Mesenchymal stem cell (in vitro differentiated cells and primary cell): ENCODE data around the gene HTRA2.
A peak's percentile ranks its signal among the peaks of the same experiment; 100 is the strongest.

Experiments used
- DNase-seq: peaks from one replicate; pipeline ENCODE4 v3.0.0-alpha.2; 2013
- H2AFZ ChIP-seq: one replicate; pipeline ENCODE4 v1.6.1; 2013; ENCODE audit warnings: low read depth, mild to moderate bottlenecking, control low read depth, inconsistent platforms, low read length, moderate library complexity
- H2AK5ac ChIP-seq: 2 replicates; pipeline ENCODE4 v1.6.1; 2013; ENCODE audit warnings: low read length, moderate library complexity, mild to moderate bottlenecking, inconsistent platforms; ENCODE audit not compliant: severe bottlenecking
- H2BK120ac ChIP-seq: one replicate; pipeline ENCODE4 v1.6.1; 2013; ENCODE audit warnings: low read depth, mild to moderate bottlenecking, inconsistent platforms, low read length, moderate library complexity
- H2BK12ac ChIP-seq, 2 experiments: one replicate each; pipeline ENCODE4 v1.6.1; 2013; ENCODE audit warnings: inconsistent platforms in 2 of 2, low read length in 2 of 2, mild to moderate bottlenecking in 2 of 2, moderate library complexity in 2 of 2, control low read depth in 1 of 2
- H2BK15ac ChIP-seq: one replicate; pipeline ENCODE4 v1.6.1; 2013; ENCODE audit warnings: mild to moderate bottlenecking, low read depth, inconsistent platforms; ENCODE audit not compliant: poor library complexity, severe bottlenecking
- H2BK5ac ChIP-seq: 2 replicates; pipeline ENCODE4 v1.6.1; 2013; ENCODE audit warnings: low read depth, mild to moderate bottlenecking, low read length, control low read depth, inconsistent platforms; ENCODE audit not compliant: poor library complexity, severe bottlenecking
- H3K14ac ChIP-seq, 2 experiments: one replicate each; pipeline ENCODE4 v1.6.1; 2013; ENCODE audit warnings: inconsistent platforms in 2 of 2, low read length in 2 of 2, control low read depth in 1 of 2, mild to moderate bottlenecking in 1 of 2, moderate library complexity in 1 of 2
- H3K18ac ChIP-seq, 2 experiments: one replicate each; pipeline ENCODE4 v1.6.1; 2013; ENCODE audit warnings: inconsistent platforms in 2 of 2, low read length in 2 of 2, control low read depth in 1 of 2, low read depth in 1 of 2, mild to moderate bottlenecking in 1 of 2
- H3K23ac ChIP-seq, 2 experiments: one replicate each; pipeline ENCODE4 v1.6.1; 2013; ENCODE audit warnings: inconsistent platforms in 2 of 2, low read length in 2 of 2, mild to moderate bottlenecking in 2 of 2, moderate library complexity in 2 of 2, control low read depth in 1 of 2
- H3K27ac ChIP-seq: 2 replicates; pipeline ENCODE4 v1.5.1; 2013; ENCODE audit warnings: mild to moderate bottlenecking, moderate library complexity, low read length, control low read depth, inconsistent platforms; ENCODE audit not compliant: poor library complexity, severe bottlenecking
- H3K27me3 ChIP-seq, 2 experiments: 2 replicates each; pipeline versions ENCODE4 v1.6.1 to v1.7.0; 2013; ENCODE audit warnings: low read length in 2 of 2, mild to moderate bottlenecking in 2 of 2, moderate library complexity in 2 of 2, control low read depth in 1 of 2, inconsistent platforms in 1 of 2; ENCODE audit not compliant: control insufficient read depth in 1 of 2, insufficient read depth in 1 of 2
- H3K36me3 ChIP-seq, 2 experiments: 2 replicates each; pipeline versions ENCODE4 v1.6.1 to v1.7.0; 2013; ENCODE audit warnings: low read length in 2 of 2, control low read depth in 1 of 2, inconsistent platforms in 1 of 2, low read depth in 1 of 2, mild to moderate bottlenecking in 1 of 2; ENCODE audit not compliant: insufficient read depth in 2 of 2, control insufficient read depth in 1 of 2
- H3K4ac ChIP-seq, 2 experiments: one replicate each; pipeline ENCODE4 v1.6.1; 2013; ENCODE audit warnings: inconsistent platforms in 2 of 2, low read length in 2 of 2, mild to moderate bottlenecking in 2 of 2, moderate library complexity in 2 of 2, control low read depth in 1 of 2, low read depth in 1 of 2
- H3K4me1 ChIP-seq: 2 replicates; pipeline ENCODE4 v1.6.1; 2013; ENCODE audit warnings: low read depth, low read length, control low read depth; ENCODE audit not compliant: control insufficient read depth, insufficient read depth
- H3K4me2 ChIP-seq: 2 replicates; pipeline ENCODE4 v1.6.1; 2013; ENCODE audit warnings: low read length, mild to moderate bottlenecking, inconsistent platforms; ENCODE audit not compliant: poor library complexity, severe bottlenecking
- H3K4me3 ChIP-seq, 2 experiments: 2 replicates each; pipeline versions ENCODE4 v1.5.1 to v1.7.0; 2013; ENCODE audit warnings: low read length in 2 of 2, mild to moderate bottlenecking in 2 of 2, control low read depth in 1 of 2, low read depth in 1 of 2; ENCODE audit not compliant: insufficient read depth in 1 of 2
- H3K79me1 ChIP-seq: replicated peaks from 2 replicates; pipeline ENCODE4 v1.6.1; 2013; ENCODE audit warnings: mild to moderate bottlenecking, control low read depth, low read length, inconsistent platforms; ENCODE audit not compliant: poor library complexity, severe bottlenecking
- H3K9ac ChIP-seq: 2 replicates; pipeline ENCODE4 v1.7.0; 2013; ENCODE audit warnings: mild to moderate bottlenecking, low read length, moderate library complexity
- H3K9me3 ChIP-seq: 2 replicates; pipeline ENCODE4 v1.7.0; 2013; ENCODE audit warnings: mild to moderate bottlenecking, low read length; ENCODE audit not compliant: control insufficient read depth
- H4K8ac ChIP-seq: one replicate; pipeline ENCODE4 v1.6.1; 2013; ENCODE audit warnings: inconsistent platforms, mild to moderate bottlenecking, low read length, moderate library complexity
- H4K91ac ChIP-seq: one replicate; pipeline ENCODE4 v1.6.1; 2013; ENCODE audit warnings: mild to moderate bottlenecking, low read length, inconsistent platforms
- WGBS: methylation state at CpG from one replicate; pipeline ENCODE4 v1.1.7; 2013; ENCODE audit warnings: mixed read lengths; 5-methylcytosine and 5-hydroxymethylcytosine counted together

The HTRA2 gene

GRCh38 chr2:74566076-74566753 lies 36.5 kb downstream of the HTRA2 start:
- Histone ChIP-seq H3K4me3 (no peak overlapping the region), H3K4ac (no peak overlapping the region), H3K79me1 (no peaks in the 10 kb centered on the region), H3K9ac (no peak overlapping the region), H2BK15ac (no peak overlapping the region), H3K9me3 (no peaks in the 10 kb centered on the region), H2BK12ac (no peak overlapping the region), H3K18ac (peak overlapping the region in 1 of 2 experiments; percentile 4), H3K4me2 (no peak overlapping the region), H3K27ac (peak overlapping the region; percentile 17), H3K14ac (no peak overlapping the region), H3K23ac (no peak overlapping the region), H3K27me3 (no peaks in the 10 kb centered on the region), H2AFZ (no peak overlapping the region), H4K8ac (no peak overlapping the region), H2BK120ac (no peak overlapping the region), H2AK5ac (peak overlapping the region; percentile 77), H4K91ac (no peak overlapping the region), H3K36me3 (no peaks in the 10 kb centered on the region), H3K4me1 (peaks cover 2% of the 10 kb centered on the region), H2BK5ac (no peak overlapping the region)
- DNase-seq: no peak
- 85% methylated on average over 7 of the region's 7 CpGs for WGBS

- no peaks in the 10 kb centered on the region for H3K36me3 ChIP-seq
- no peak overlapping the region for H3K4me2 ChIP-seq
- H2AK5ac ChIP-seq: no peak overlapping the region
- H2BK12ac ChIP-seq: no peak overlapping the region
- peaks cover 2% of the 10 kb centered on the region for H3K4me1 ChIP-seq
- H3K4me3 ChIP-seq: no peak overlapping the region
- no peak overlapping the region for H2BK15ac ChIP-seq
- no peaks in the 10 kb centered on the region for H3K9me3 ChIP-seq
- H3K23ac ChIP-seq: no peak overlapping the region
- no peak overlapping the region for H2AFZ ChIP-seq
- H4K8ac ChIP-seq: peak overlapping the region; percentile 49
- peak; percentile 47 for DNase-seq
- H2BK120ac ChIP-seq: no peak overlapping the region
- H3K18ac ChIP-seq: peak overlapping the region in 1 of 2 experiments; percentile 4
- H3K14ac ChIP-seq: no peak overlapping the region
- H3K27ac ChIP-seq: peak overlapping the region; percentile 17
- H3K9ac ChIP-seq: no peak overlapping the region
- H4K91ac ChIP-seq: no peak overlapping the region
- no peak overlapping the region for H3K4ac ChIP-seq
- no peaks in the 10 kb centered on the region for H3K27me3 ChIP-seq
- no peak overlapping the region for H2BK5ac ChIP-seq
- no peaks in the 10 kb centered on the region for H3K79me1 ChIP-seq
Measured at GRCh38 chr2:74566754-74567085, 37.0 kb downstream of the HTRA2 start.

- H3K18ac ChIP-seq: no peak overlapping the region
- peak overlapping the region; percentile 12 for H3K27ac ChIP-seq
- H2AFZ ChIP-seq: no peak overlapping the region
- no peak overlapping the region for H2BK12ac ChIP-seq
- no peak overlapping the region for H4K8ac ChIP-seq
- no peak overlapping the region for H3K23ac ChIP-seq
- no peak overlapping the region for H3K14ac ChIP-seq
- peak overlapping the region; percentile 45 for H2AK5ac ChIP-seq
- no peaks in the 10 kb centered on the region for H3K36me3 ChIP-seq
- H3K9me3 ChIP-seq: no peaks in the 10 kb centered on the region
- H2BK5ac ChIP-seq: no peak overlapping the region
- no peak overlapping the region for H2BK120ac ChIP-seq
- H3K4me1 ChIP-seq: peaks cover 2% of the 10 kb centered on the region
- no peak for DNase-seq
- no peaks in the 10 kb centered on the region for H3K79me1 ChIP-seq
- no peak overlapping the region for H3K4me2 ChIP-seq
- no peaks in the 10 kb centered on the region for H3K27me3 ChIP-seq
- WGBS: 59% methylated on average over 5 of the region's 5 CpGs
- H3K4ac ChIP-seq: no peak overlapping the region
- H2BK15ac ChIP-seq: no peak overlapping the region
- H3K4me3 ChIP-seq: peak overlapping the region in 1 of 2 experiments; percentile 6
- no peak overlapping the region for H4K91ac ChIP-seq
- H3K9ac ChIP-seq: peak overlapping the region; percentile 56
Measured at GRCh38 chr2:74567881-74568280, 38.1 kb downstream of the HTRA2 start.

DNA sequence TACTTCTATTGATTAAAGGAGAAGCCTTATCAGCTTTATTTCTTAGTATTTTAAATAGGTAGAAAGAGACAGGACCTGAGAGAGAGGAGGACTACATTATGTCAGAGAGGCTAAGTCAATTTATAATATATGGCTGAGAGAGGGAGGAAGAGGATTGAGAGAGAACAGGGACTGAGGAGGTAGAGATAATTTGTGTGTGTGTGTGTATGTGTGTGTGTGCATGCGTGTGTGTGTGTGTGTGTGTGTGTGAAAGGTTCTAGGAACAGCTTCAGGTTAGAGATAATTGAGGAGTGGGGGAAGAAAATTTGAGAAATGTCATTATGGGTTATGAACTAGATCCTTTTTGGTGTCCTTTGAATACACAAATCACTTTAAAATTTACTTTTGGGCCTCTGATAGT lies 40.0 kb downstream of the HTRA2 start:
- Histone ChIP-seq H3K4me2 (no peak overlapping the region), H3K9me3 (no peaks in the 10 kb centered on the region), H3K4me1 (no peaks in the 10 kb centered on the region), H2BK12ac (no peak overlapping the region), H2AFZ (no peak overlapping the region), H3K9ac (no peak overlapping the region), H2BK15ac (no peak overlapping the region), H3K79me1 (no peaks in the 10 kb centered on the region), H3K36me3 (no peaks in the 10 kb centered on the region), H3K4me3 (no peak overlapping the region), H2AK5ac (no peak overlapping the region), H4K91ac (no peak overlapping the region), H3K4ac (no peak overlapping the region), H3K27me3 (no peaks in the 10 kb centered on the region), H2BK5ac (no peak overlapping the region), H3K18ac (no peak overlapping the region), H3K14ac (no peak overlapping the region), H4K8ac (no peak overlapping the region), H3K23ac (no peak overlapping the region), H3K27ac (no peak overlapping the region), H2BK120ac (no peak overlapping the region)
- no peak for DNase-seq
- 82% methylated on average over 1 of the region's 1 CpG for WGBS
